WTC11 (cell line): ENCODE results near the gene SULT6B1.

Experiments
- CREB1 ChIP-seq: sonication (generic); formaldehyde crosslinking; IDR thresholded peaks from 2 replicates; pipeline ENCODE4 v1.8.0; 2023; ENCODE audit warnings: mild to moderate bottlenecking, missing genetic modification reagents
- CTCF ChIP-seq: fragments of 200-600 bp; IDR thresholded peaks from 2 replicates; pipeline ENCODE4 v1.8.0; 2022; ENCODE audit warnings: antibody characterized with exemption
- SP1 ChIP-seq: sonication (generic); formaldehyde crosslinking; conservative IDR thresholded peaks from 2 replicates; pipeline ENCODE4 v1.8.1; 2022; ENCODE audit warnings: missing genetic modification reagents
- TF ChIP-seq, protein P1 (sequence below): sonication (generic); formaldehyde crosslinking; IDR thresholded peaks from 2 replicates; pipeline ENCODE4 v1.8.1; 2022; ENCODE audit warnings: low read depth, missing genetic modification reagents, borderline replicate concordance

DNA sequence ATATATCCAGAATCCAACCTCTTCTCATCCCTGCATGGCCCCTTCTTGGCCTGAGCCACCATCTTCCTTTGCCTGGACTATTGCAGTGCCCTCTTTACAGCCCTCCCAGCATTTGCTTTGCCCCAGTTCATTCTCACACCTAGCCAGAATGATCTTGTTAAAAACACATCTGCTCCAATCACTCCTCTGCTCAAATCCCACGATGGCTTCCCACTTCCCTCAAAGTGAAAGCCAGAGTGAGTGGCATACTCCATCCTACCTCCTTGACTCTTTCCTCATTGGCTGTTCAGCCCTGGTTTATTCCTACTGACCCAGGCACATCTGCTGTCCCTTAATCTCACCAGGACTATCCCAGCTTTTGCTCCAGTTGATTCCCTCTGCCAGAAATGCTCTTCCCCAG is 14.7 kb downstream of the SULT6B1 start:
- TF ChIP-seq CTCF (no peak), CREB1 (CRISPR knock-in tag) (no peak), SP1 (CRISPR knock-in tag) (no peak)
- TF ChIP-seq, protein P1, sequence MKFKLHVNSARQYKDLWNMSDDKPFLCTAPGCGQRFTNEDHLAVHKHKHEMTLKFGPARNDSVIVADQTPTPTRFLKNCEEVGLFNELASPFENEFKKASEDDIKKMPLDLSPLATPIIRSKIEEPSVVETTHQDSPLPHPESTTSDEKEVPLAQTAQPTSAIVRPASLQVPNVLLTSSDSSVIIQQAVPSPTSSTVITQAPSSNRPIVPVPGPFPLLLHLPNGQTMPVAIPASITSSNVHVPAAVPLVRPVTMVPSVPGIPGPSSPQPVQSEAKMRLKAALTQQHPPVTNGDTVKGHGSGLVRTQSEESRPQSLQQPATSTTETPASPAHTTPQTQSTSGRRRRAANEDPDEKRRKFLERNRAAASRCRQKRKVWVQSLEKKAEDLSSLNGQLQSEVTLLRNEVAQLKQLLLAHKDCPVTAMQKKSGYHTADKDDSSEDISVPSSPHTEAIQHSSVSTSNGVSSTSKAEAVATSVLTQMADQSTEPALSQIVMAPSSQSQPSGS (CRISPR knock-in tag), result no peak
